LHCN-M2 (cell line): ENCODE measurements around the gene SLIT1. TPM values are rescaled to one million over a fixed set of nuclear protein-coding genes. Genes with fewer than 3 reads are reported as not detected.
A peak's percentile ranks its signal among the peaks of the same experiment; 100 is the strongest.

Source experiments
- DNase-seq: peaks from one replicate; pipeline ENCODE4 v3.0.0-alpha.2; 2012; ENCODE audit warnings: low read depth
- total RNA-seq: library from RNA; depleted of rRNA; stranded (reverse); fragments of >200 nt; gene quantifications from 2 replicates; pipeline ENCODE4 v1.2.3, GENCODE V29; 2014

SLIT1 gene
- total RNA-seq, 1 experiment from 2014 or later: under 0.01 TPM

DNA sequence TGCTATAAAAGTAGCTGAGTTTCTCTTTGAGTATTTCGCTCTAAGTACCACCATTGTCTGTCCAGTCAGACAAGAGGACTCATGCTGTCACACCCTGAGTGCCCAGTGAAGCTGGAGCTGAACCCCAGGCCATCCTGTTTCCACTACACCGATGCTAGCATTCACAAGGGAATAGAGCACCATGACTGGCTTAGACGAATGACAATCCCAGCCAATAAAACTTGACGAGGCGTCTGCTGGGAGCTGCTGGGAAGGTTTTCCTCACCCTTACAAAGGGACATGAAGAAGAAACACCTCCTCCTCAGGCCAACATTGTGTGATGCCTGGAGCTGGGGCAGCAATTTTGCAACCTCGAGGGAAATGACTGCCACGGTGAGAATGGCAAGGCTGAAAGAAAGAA lies 17.5 kb upstream of the SLIT1 start:
- no peak for DNase-seq

DNA sequence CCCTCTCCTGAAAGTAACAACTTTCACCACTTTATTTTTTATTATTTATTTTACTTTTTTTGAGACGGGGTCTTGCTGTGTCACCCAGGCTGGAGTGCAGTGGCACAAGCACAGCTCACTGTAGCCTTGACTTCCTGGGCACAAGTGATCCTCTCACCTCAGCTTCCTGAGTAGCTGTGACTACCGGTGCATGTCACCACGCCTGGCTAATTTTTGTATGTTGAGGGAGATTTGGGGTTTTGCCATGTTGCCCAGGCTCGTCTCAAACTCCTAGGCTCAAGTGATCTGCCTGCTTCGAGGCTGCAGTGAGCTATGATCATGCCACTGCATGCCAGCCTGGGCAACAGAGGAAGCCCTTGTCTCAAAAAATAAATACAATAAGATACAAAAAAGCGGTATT lies 14.9 kb upstream of the SLIT1 start:
- DNase-seq: no peak

DNA sequence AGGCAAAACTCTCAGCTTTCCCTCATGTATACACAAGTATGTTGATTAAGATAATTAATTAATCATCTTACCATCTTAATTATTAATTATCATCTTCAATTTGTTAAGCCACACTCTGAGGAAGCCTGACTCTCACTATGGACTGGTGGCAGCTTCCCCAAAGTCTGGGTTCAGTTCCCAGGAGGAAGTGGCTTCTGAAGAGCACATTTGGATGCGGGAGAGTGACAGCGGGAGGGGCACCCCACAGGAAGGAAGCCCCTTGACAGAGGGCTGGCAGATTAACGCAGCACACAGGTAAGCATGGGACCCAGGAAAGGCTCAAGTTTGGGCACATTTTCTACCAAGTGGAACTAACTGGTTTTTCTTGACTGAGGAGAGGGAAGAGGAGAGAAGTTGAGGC lies 13.4 kb upstream of the SLIT1 start:
- DNase-seq: no peak

DNA sequence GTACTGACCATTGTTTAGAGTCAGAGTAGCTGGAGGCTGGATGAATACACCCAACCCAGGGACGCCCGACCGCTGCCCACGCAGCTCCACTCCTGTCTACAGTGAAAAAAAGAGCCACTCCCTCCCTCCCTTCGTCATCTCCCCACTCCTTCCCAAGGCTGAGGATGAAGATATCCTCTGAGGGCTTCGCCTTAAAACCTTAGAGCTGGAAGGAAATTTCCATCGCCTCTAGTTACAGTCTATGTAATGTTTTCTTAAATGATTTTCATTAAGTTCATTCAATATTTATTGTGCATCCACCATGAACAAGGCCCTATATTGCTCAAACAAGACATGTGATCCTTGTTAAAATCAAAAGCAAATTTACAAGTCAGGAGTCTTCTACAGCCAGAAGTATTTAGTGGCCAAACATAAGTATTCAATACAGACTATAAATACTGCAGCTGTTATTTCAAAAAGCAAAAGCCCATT lies 11.3 kb upstream of the SLIT1 start:
- DNase-seq: no peak

DNA sequence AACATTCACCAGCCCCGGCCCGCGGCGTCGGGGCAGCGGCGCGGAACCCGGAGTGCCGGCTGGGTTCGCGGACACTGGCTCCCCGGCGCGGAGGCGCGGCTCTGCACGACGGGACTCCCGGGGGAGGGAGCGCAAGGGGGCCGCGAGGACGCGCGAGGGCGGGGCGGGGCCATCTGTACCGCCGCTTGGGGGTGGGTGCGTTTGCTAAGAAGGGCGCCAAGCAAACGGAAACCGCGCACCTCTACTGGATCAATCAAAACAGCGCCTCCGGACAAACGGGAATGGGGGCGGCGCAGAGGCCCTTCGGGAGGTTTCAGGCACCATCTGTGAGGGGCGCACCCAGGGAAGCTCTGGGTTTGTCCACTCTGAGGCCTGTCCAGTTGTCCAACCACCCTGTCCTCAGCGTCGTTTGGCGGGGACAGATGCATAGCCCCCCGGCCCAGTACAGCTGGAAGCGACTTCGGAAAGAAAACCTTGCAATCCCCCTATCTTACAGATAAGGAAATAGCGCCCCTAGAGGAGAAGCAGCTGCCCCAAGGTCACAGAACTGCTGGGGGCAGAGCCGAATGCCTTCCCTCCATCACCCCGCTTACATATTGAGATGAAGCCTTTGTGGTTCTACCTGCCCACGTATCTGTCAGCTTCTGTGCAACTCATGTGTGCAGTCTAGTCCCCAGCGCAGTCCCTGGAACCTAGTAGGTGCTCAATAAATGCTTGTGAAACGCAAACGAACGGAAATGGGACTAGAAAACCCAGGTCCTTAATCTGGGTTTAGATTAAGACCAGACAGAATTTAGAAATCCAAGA lies 10.7 kb upstream of the SLIT1 start:
- DNase-seq: peak; percentile 35

DNA sequence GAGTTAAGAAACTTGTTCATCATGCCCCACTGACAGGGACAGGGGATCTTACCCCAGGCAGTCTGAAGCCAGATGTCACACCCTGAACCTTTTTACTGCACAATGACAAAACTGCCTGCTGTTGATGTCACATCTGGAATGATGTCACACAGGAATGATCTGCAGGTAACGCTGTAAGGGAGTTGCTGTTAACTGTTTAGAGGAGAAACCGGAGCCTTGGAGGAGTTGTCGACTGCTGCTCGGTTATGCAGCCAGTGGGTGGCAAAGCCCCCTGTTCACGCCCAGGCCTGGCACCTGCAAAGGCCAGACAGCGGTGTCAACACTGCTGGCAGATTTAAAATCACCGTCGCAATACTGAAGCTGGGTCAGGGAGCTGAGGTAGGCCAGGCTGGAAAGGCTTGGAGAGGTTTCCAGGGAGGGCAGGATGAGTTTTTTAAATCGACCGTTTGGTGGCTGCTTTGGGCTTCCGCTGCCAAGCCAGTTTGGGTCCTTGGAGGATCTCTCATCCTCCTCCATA lies 10.0 kb upstream of the SLIT1 start:
- no peak for DNase-seq

DNA sequence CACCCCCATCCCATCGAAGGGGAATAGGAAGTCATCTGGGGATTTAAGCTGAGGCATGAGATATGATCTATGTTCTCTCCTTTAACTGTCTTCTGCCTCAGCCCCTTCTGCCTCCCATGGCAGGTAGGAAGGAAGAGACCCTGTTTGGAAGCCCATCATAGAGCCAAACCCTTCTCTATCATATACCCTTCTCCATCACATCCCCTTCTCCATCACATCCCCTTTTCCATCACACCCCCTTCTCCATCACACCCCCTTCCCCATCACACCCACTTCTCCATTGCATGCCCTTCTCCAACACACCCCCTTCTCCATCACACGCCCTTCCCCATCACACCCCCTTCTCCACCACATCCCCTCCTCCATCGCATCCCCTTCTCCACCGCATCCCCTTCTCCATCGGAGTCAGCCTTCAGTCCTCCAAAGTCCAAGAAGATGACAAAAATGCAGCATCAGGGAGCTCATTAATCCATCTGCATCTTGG lies 7.2 kb upstream of the SLIT1 start:
- no peak for DNase-seq

DNA sequence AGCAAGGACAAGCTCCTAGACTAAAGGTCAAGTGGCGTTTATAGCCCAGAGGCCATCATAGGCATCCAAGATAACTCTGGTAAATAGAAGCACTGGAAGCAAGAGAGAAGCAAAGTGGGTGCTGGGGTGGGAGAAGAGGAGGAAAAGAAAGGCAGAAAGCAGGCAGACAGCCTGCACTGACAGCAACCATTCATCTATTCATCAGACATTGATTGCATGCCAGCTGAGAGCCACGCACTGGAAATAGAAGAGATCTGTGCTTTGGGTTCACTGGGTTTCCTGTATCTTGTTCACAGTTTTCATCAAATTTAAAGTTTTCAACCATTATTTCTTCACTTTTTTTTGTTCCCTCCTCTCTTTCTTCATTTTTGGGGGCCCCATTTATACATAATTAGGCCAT lies 4.7 kb upstream of the SLIT1 start:
- DNase-seq: no peak

DNA sequence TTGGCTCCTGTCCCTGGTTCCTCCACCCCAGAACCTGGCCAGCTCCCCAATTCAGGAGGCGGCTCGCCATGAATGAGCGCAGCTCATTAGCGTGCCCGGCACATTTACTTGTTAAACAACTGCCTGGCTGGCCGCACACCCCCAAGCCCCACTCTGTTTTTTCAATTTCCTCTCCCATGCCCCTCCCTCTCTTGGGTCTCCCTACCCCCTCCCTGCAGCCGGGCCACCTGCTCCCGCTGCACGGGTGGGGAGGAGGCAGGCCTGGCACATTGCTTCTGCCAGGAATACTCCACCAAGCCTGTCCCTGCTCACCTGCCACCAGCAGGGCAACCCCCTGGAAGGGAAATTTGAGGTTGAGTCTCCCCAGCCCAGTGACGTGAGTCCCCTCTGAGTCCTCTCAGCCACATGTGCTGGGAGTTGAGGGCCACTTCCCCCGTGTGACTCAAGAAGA lies 2.5 kb upstream of the SLIT1 start:
- no peak for DNase-seq

DNA sequence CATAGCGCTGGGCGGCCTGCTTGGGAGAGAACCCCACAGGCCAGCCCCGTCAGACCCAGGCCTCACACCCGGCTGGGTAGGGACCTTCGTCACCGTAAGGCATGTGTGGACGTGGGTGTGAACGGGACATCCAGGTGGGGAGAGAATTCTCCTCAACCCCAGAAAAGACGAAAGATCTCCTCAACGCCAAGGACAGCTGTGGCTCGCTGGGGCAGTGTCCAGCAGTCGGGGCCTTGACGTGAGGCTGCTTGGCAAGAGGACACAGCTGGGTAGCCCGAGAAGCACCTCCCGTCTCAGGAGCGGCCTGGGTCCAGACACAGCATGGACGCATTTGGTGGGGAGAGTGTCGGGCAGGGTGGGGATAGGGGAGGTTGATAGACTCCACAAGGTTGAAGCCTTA lies 1.2 kb upstream of the SLIT1 start:
- no peak for DNase-seq

DNA sequence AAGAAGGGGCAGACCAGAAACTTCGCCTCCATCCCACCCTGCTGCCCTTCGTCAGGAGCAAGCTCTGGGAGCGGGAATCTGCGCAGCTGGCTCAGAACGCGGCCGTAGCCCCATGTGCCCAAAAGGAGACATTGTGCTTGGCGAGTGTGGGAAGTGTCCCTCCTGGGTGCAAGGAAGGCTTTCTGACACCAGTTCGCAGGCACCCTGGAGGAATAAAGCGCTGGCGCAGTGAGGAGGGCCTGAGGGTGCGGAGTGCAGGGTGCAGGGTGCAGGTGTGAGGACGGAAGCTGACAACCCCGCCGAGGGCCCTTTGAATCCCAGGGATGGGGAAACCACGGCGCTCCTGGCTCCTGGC lies 811 bp downstream of the SLIT1 start:
- no peak for DNase-seq

DNA sequence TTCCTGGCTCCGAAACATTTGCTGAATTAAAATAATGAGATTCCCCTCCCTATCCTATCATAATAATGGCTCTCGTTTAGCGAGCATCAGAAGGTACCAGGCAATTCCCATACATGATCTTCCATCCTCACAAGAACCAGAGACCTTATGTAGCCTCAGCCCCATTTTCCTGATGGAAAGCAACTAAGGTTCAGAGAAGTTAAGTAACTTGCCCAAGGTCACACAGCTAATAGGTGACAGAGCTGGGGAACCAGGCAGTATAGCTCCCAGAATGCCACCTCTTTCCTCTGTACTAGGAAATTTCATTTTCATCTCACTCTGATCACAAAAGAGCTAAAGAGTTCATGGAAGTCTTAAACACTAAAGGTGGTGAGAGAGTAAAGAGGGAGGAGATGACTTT lies 2.4 kb downstream of the SLIT1 start:
- no peak for DNase-seq

DNA sequence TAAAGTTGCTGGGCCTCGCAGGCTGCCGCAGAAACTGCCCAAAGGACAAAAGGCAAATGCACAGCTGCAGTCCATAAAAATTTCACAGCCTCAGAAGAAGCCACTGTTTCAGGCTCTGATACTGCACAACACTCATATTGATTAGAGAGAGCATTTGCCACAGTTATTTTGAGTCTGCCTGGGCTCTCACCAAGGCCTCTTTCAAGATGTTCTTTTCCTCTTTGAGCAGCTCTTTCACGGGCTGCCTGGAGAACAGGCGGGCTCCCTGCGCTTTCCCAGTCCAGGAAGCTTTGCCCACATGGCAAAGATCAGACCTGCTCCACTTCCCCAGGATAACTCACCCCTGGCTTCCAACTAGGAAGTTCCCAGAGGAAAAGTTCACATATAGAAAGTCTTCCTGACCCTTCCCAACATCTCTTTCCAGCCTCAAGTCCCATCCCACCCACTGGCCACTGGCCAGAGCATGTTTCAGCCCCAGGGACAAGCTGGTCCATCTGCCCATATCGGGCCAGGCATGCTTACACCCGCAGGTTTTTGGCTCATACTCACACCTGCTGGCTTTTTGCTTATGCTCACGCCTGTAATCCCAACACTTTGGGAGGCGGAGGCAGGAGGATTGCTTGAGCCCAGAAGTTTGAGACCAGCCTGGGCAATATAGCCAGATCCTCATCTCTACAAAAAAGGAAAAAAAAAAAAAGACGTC lies 3.3 kb downstream of the SLIT1 start:
- no peak for DNase-seq

DNA sequence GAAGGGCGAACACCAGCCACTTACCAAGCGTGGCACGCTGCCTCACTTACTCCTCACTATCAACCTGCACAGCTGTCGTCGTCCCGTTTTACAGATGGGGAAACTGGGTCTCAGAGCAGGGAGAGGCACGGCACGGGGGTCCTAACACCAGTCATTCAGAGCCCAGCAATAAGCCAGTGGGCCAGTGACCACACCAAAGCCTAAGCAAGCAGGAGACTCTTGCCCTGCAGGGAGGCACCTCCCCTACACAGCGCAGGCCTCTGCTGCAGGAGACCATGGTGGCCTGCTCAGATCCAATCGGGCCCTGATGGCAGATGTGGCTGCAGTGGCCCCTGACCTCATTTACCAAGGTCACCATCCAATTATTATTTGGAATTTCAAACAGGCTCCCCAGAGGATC lies 4.8 kb downstream of the SLIT1 start:
- DNase-seq: no peak

DNA sequence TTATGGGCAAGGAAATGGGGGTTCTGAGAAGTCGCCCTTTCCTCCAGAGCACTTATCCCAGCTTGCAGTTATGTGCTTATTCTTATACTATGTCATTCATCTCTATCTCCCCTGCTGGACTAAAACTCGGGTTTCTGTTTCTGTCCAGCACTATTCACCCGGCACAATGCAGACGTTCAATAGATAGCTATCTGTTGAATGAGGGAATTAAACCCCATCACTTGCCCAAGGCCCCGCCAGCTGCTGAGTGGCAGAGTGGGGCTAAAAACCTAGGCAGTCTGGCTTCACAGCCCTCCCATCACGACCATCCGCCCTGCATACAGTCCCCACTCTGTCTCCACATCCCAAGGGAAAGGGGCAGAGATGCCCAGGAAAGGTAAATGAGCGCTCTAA lies 5.4 kb downstream of the SLIT1 start:
- DNase-seq: no peak

DNA sequence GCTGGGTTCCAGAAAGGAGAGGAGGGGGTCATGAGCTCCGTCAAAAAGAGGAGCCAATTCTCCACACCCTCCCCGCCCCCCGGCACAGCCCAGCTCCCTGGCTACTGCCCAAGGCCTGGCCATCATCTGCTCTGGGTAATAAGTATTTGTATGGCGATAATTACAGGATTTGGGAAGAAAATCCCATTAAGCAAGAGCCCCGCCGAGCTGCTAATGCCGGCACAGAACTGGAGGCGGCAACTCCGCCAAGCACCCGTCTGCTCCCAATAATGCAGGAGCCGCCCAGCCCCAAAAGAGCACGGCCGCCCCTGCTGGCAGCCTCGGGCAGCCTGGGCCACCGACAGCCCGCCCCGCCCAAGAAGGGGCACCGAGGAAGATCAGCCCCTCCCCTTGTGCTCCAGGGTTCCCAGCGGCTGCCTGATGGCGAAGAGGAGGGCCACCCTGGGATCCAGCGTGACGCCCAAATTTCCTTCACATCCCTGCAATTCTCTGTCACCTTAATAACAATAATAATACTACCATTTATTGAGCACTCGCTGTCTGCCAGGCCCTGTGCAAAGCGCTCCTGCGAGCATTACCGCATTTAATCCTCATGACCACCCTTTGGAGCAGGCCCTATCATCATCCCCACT lies 5.9 kb downstream of the SLIT1 start:
- DNase-seq: peak; percentile 5

DNA sequence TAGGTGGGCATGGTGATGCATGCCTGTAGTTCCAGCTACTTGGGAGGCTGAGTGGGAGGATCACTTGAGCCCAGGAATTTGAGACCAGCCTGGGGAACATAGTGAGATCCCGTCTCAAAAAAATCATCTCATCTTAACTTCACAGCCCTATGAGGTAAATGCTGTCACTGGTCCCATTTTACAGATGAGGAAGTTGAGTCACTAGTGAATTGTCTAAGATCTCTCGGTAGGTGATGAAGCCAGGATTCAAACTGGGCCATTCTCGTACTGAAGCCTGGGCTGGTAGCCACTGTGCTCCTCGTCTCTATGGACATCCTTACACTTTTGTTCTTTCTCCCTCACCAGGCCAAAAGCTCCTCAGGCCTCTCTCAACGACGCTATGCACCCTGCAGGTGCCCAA lies 6.4 kb downstream of the SLIT1 start:
- DNase-seq: no peak

DNA sequence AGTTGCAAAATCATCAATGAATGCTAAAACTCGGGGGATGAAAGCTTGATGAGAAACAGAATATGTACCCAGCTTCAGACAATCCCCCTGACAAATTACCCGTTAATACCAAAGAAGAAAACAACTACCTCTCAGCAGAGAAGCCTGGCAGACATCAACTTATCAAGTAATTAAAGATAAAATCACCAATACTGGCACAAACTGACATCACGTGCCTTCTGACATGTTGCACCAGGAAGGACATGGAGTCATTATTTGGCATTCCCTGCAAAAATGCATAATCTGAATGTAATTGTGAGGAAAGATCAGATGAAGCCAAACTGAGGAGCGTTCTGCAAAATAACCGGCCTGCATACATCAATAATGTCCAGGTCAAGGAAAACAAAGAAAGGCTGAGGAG lies 7.7 kb downstream of the SLIT1 start:
- DNase-seq: no peak

DNA sequence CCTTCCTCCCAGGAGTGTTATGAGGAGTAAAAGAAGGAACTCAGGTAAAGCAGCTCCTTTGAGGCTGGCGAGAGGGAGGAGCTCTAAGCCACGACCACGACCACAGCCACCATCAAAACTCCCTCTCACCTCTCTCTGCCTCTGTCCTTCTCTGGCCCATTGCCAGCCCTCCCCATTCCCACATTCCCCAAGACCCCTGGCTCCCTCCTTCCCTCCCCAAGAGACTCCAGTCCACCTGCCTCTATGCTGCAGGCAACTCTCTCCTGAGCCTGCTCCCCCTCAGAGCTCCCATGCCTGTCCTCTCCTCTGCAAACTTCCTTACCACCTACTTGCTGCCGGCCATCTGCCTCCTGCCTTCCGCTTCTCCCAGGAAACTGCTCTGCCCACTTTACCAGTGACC lies 9.5 kb downstream of the SLIT1 start:
- no peak for DNase-seq

DNA sequence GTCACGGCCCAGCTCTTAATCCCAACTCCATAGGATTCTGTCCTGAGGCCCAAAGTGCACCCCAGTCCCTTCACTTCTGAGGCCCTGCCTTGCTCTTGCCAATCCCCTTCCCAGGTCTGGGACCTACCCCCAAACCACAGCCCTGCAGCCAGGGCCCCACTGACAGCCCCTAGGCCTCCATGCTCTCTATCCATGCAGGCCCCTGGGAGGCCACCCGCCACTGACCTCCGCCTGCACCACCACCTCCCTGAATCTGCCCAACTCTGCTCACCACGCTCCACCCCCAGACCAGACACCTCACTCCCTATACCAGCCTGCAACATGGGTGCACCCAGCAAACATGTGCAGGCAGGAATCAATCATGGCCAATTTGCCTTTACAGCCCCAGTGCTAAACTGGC lies 10.2 kb downstream of the SLIT1 start:
- DNase-seq: no peak

DNA sequence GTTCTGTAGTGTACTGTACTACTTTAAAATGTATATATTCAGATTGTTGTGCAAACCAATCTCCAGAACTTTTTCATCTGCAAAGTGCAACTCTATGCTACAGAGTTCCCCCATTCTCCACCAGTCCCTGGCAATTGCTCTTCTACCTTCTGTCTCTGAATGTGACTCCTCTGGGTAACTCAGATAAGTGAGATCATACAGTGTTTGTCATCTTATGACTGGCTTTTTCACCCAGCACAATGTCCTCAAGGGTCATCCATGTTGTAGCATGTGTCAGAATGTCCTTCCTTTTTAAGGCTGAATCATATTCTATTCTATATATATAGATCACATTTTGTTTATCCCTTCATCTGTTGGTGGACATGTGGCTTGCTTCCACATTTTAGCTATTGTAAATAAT lies 10.8 kb downstream of the SLIT1 start:
- no peak for DNase-seq

DNA sequence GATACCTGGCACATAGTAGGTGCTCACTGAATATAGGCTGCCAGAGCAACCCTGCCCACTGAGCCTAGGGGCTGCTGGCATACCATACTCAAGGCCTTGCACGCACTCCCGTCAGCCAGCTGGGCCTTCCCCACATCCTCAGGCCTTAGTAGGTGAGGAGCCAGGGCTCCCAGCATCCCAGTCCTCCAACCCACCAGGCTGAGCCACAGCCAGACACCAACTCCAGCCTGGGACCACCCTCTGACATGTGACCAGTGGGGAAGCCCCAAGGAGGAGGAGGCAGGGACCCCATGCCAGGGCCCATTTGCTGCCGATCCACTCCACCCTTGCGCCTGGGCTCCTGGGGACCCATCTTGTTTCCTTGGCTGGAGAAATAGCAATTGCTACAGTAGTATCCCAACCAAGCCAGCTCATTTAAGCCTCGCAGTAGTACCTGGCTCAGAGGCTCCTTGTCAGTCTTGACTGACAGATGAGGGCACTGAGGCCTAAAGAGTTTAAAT lies 11.4 kb downstream of the SLIT1 start:
- no peak for DNase-seq
